GM23338 (cell line): Measurements from ENCODE around the gene CLEC3A. TPM values are rescaled to one million over a fixed set of nuclear protein-coding genes. Genes with fewer than 3 reads are reported as not detected.

Experiments
- ATAC-seq: fragments of 200-7000 bp; cut with Tn5 transposase; 3 replicates; pipeline ENCODE4 v1.9.1; 2020
- DNase-seq: peaks from one replicate; pipeline ENCODE4 v3.0.0-alpha.2; 2015; ENCODE audit warnings: low spot score
- H2AFZ ChIP-seq: fragments of 200-600 bp; sonication (generic); 2 replicates; pipeline ENCODE4 v1.8.0; 2016; ENCODE audit warnings: antibody characterized with exemption, mild to moderate bottlenecking, moderate library complexity
- H3F3A ChIP-seq: fragments of 200-600 bp; sonication (generic); replicated peaks from 2 replicates; pipeline ENCODE4 v1.8.0; 2017; ENCODE audit warnings: antibody characterized with exemption, mixed run types, low read depth
- H3K27ac ChIP-seq: fragments of 200-600 bp; sonication (generic); 2 replicates; pipeline ENCODE4 v1.6.1; 2016; ENCODE audit warnings: low read depth
- H3K27me3 ChIP-seq: fragments of 200-600 bp; sonication (generic); 2 replicates; pipeline ENCODE4 v1.8.0; 2016; ENCODE audit warnings: mild to moderate bottlenecking, mixed run types, moderate library complexity; ENCODE audit not compliant: insufficient read depth
- H3K36me3 ChIP-seq: fragments of 200-600 bp; sonication (generic); 2 replicates; pipeline ENCODE4 v1.8.0; 2016; ENCODE audit warnings: mild to moderate bottlenecking; ENCODE audit not compliant: insufficient read depth
- H3K4me1 ChIP-seq: fragments of 200-600 bp; sonication (generic); 2 replicates; pipeline ENCODE4 v1.8.0; 2016; ENCODE audit warnings: mild to moderate bottlenecking, moderate library complexity; ENCODE audit not compliant: insufficient read depth
- H3K4me2 ChIP-seq: fragments of 200-600 bp; sonication (generic); 2 replicates; pipeline ENCODE4 v1.7.1; 2017; ENCODE audit warnings: mixed run types
- H3K4me3 ChIP-seq: fragments of 200-600 bp; sonication (generic); 2 replicates; pipeline ENCODE4 v1.6.1; 2016; ENCODE audit warnings: mixed run types
- H3K79me2 ChIP-seq: fragments of 200-600 bp; sonication (generic); replicated peaks from 2 replicates; pipeline ENCODE4 v1.8.0; 2017; ENCODE audit warnings: mild to moderate bottlenecking; ENCODE audit not compliant: insufficient read depth
- H3K9me2 ChIP-seq: fragments of 200-600 bp; sonication (generic); 2 replicates; pipeline ENCODE4 v1.8.0; 2017; ENCODE audit not compliant: insufficient read depth
- H4K20me1 ChIP-seq: fragments of 200-600 bp; sonication (generic); replicated peaks from 2 replicates; pipeline ENCODE4 v1.8.0; 2017; ENCODE audit warnings: mild to moderate bottlenecking; ENCODE audit not compliant: insufficient read depth
- H3K27ac Mint-ChIP-seq: 2 replicates; pipeline ENCODE4 v1.8.0; 2020; ENCODE audit warnings: inconsistent platforms, mild to moderate bottlenecking, moderate library complexity, mixed read lengths
- H3K27me3 Mint-ChIP-seq: 3 replicates; pipeline ENCODE4 v1.8.0; 2022; ENCODE audit warnings: low read depth, mild to moderate bottlenecking, moderate library complexity, mixed read lengths, inconsistent platforms; ENCODE audit not compliant: insufficient read depth, poor library complexity
- H3K36me3 Mint-ChIP-seq: 3 replicates; pipeline ENCODE4 v1.8.0; 2021; ENCODE audit warnings: low read depth, mild to moderate bottlenecking, inconsistent platforms, moderate library complexity, mixed read lengths
- H3K4me1 Mint-ChIP-seq: 3 replicates; pipeline ENCODE4 v1.8.0; 2020; ENCODE audit warnings: mild to moderate bottlenecking, inconsistent platforms, mixed read lengths
- H3K4me3 Mint-ChIP-seq: 3 replicates; pipeline ENCODE4 v1.8.0; 2021; ENCODE audit warnings: moderate library complexity, mild to moderate bottlenecking, inconsistent platforms, mixed read lengths
- H3K9me3 Mint-ChIP-seq: 3 replicates; pipeline ENCODE4 v1.8.0; 2020; ENCODE audit warnings: moderate library complexity, mild to moderate bottlenecking, inconsistent platforms, mixed read lengths
- CTCF ChIP-seq, 2 experiments: fragments of 200-600 bp in 1 of 2; sonication (generic) in 1 of 2; conservative IDR thresholded peaks; 2 replicates each; pipeline versions ENCODE4 v1.5.1 to v1.6.1; 2016 to 2017; ENCODE audit warnings: antibody characterized with exemption in 2 of 2, low read depth in 2 of 2, mild to moderate bottlenecking in 2 of 2, moderate library complexity in 1 of 2
- EZH2phosphoT487 ChIP-seq: fragments of 200-600 bp; sonication (generic); IDR thresholded peaks from one replicate; pipeline ENCODE4 v1.8.1; 2018; ENCODE audit warnings: antibody characterized with exemption; ENCODE audit not compliant: unreplicated experiment
- JUNB ChIP-seq: IDR thresholded peaks from one replicate; pipeline ENCODE4 v1.6.1; 2016; ENCODE audit warnings: antibody characterized with exemption; ENCODE audit not compliant: unreplicated experiment
- POLR2AphosphoS5 ChIP-seq: IDR thresholded peaks from 2 replicates; pipeline ENCODE4 v1.6.1; 2016; ENCODE audit warnings: antibody characterized with exemption, low read depth
- REST ChIP-seq: IDR thresholded peaks from one replicate; pipeline ENCODE4 v1.6.1; 2018; ENCODE audit warnings: antibody characterized with exemption; ENCODE audit not compliant: unreplicated experiment
- ZNF114 ChIP-seq: fragments of 250-450 bp; sonication (Bioruptor Pico); IDR thresholded peaks from 2 replicates; pipeline ENCODE4 v1.5.0; 2020; ENCODE audit warnings: mild to moderate bottlenecking, moderate library complexity
- ZNF462 ChIP-seq: fragments of 250-450 bp; sonication (Bioruptor Pico); IDR thresholded peaks from 2 replicates; pipeline ENCODE4 v1.5.0; 2020; ENCODE audit warnings: mild to moderate bottlenecking, moderate library complexity
- polyA plus RNA-seq: library from polyadenylated mRNA; unstranded; fragments of >200 nt; fragmentation: Nextera tagmentation; extraction: Ambion mirVana; gene quantifications from 2 replicates; pipeline ENCODE4 v1.2.1, GENCODE V29; 2016
- total RNA-seq: library from RNA; depleted of rRNA; stranded (reverse); fragments of >200 nt; shearing (Covaris generic); gene quantifications from 2 replicates; pipeline ENCODE4 v1.2.3, GENCODE V29; 2014

The CLEC3A gene
- total and polyA plus RNA-seq, 2 experiments from 2014 or later, result not detected

GRCh38 chr16:78060809-78061208 lies 38.5 kb downstream of the CLEC3A start:
- peaks cover 6% of the 10 kb centered on the region for H4K20me1 ChIP-seq
- Mint-ChIP-seq H3K4me1 (no peaks in the 10 kb centered on the region), H3K36me3 (no peaks in the 10 kb centered on the region), H3K4me3 (no peak overlapping the region), H3K27ac (no peak overlapping the region), H3K27me3 (peaks cover 27% of the 10 kb centered on the region), H3K9me3 (no peaks in the 10 kb centered on the region)
- TF ChIP-seq CTCF (conservative IDR thresholded peaks at IDR 0.05; ENCODE audit: low read depth in 2 of 2), result no peak
- no peak for TF ChIP-seq ZNF114 (CRISPR knock-in tag)
- TF ChIP-seq EZH2phosphoT487, result no peak
- TF ChIP-seq JUNB, result no peak
- no peak for TF ChIP-seq REST
- TF ChIP-seq ZNF462 (CRISPR knock-in tag), result no peak
- no peak for TF ChIP-seq POLR2AphosphoS5
- no peaks in the 10 kb centered on the region for H3F3A ChIP-seq
- no peak overlapping the region for H2AFZ ChIP-seq
- ATAC-seq (no peak), DNase-seq (no peak)
- H3K9me2 ChIP-seq, result no peaks in the 10 kb centered on the region
- H3K79me2 ChIP-seq, result no peaks in the 10 kb centered on the region
- no peak overlapping the region for H3K4me3 ChIP-seq
- H3K36me3 ChIP-seq, result no peaks in the 10 kb centered on the region
- H3K4me1 ChIP-seq, result no peaks in the 10 kb centered on the region
- no peak overlapping the region for H3K27ac ChIP-seq
- peaks cover 54% of the 10 kb centered on the region for H3K27me3 ChIP-seq
- no peak overlapping the region for H3K4me2 ChIP-seq
